Stomach (tissue), 4 donors: ENCODE results near the gene FAM3D.

Experiments used
- CTCF ChIP-seq, 7 experiments: fragments of 450-650 bp in 4 of 7; fragments of 200-600 bp in 3 of 7; sonication (generic) in 3 of 7; IDR thresholded peaks; one replicate each; pipeline ENCODE4 v1.5.1; 2016 to 2019; ENCODE audit warnings: antibody characterized with exemption in 7 of 7, control low read depth in 2 of 7, mild to moderate bottlenecking in 1 of 7
- EP300 ChIP-seq: sonication (generic); formaldehyde crosslinking; IDR thresholded peaks from one replicate; pipeline ENCODE4 v1.6.1; 2017; ENCODE audit warnings: antibody characterized with exemption
- POLR2AphosphoS5 ChIP-seq, 3 donors: sonication (generic); formaldehyde crosslinking; IDR thresholded peaks; one replicate each; pipeline ENCODE4 v1.6.1; 2016; ENCODE audit warnings: antibody characterized with exemption in 3 of 3

GRCh38 chr3:58667704-58668103 is 1.1 kb upstream of the FAM3D start:
- TF ChIP-seq CTCF (IDR thresholded peaks at IDR 0.05): no peak
- no peak for TF ChIP-seq POLR2AphosphoS5 (IDR thresholded peaks at IDR 0.05)
- TF ChIP-seq EP300: no peak
